T-helper 22 cell (primary cell): ENCODE results near the gene TMEM44.
"Not testable (repeated sequence)": the region's sequence is repeated elsewhere in the genome, so short reads cannot be mapped to it uniquely, and the experiment has no call there.

Experiments used
- DNase-seq: peaks from one replicate; pipeline ENCODE4 v3.0.0-alpha.2; 2020; ENCODE audit warnings: low read depth

Gene TMEM44

GRCh38 chr3:194640829-194641228 is 7.6 kb upstream of the TMEM44 start:
- no peak for DNase-seq

GRCh38 chr3:194638991-194639605 is 5.9 kb upstream of the TMEM44 start:
- DNase-seq, result no peak

GRCh38 chr3:194637541-194638400 is 4.6 kb upstream of the TMEM44 start:
- no peak for DNase-seq

DNA sequence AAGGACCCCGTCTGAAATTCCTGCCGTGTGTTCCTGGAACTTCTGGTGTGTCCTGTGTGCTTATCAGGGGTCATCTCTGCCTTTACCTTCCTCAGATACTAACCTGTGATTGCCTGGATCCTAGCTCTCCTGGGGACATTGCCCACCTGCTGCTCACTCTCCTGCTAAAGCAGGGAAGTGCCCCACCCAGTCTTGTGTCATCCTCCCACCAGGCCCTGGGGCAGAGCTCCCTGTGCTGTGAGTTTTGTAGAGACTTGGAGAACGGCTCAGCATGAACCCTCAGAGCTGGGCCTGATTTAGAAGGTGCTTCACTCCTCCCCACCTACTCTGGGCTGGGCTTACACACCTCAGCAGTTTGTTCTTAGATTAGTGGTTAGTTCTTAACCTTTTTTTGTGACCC is 3.8 kb upstream of the TMEM44 start:
- DNase-seq, result no peak

DNA sequence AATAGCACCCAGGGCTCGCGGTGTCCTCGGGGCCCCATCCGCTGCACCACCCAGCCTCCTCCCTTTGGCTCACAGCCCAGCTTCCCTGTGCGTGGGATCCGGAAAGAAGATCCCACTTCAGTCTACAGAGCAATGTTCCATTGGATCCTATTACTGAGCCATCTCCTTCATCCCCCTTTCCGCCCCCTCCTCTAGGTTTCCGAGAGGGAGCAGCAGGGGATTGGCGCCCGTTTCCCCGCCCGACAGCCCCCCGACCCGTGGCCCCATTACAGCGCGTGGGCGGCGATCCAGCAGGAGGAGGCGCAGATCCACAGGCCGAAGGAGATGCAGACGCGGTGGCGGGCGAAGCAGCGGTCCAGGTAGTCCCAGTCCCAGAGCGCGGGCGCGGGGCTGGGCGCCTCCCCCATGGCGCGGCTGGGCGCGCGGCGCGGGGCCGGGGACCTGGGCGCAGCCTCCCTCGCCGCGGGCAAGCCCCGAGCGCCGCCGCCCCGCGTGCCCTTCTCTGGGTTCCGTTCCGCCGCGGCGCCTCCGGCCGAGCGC is 340 bp downstream of the TMEM44 start:
- no peak for DNase-seq

- DNase-seq, result no peak
Measured at GRCh38 chr3:194632226-194632808, 902 bp downstream of the TMEM44 start.

GRCh38 chr3:194631696-194632095 is 1.5 kb downstream of the TMEM44 start:
- DNase-seq, result no peak

DNA sequence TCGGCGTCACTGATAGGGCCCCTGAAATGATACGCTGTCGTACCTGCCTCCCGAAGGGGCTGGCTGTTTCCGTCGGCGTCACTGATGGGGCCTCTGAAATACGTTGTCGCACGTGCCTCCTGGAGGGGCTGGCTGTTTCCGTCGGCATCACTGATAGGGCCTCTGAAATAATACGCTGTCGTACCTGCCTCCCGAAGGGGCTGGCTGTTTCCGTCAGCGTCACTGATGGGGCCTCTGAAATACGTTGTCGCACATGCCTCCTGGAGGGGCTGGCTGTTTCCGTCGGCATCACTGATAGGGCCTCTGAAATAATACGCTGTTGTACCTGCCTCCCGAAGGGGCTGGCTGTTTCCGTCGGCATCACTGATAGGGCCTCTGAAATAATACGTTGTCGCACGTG is 2.5 kb downstream of the TMEM44 start:
- DNase-seq, result not testable (repeated sequence)

GRCh38 chr3:194624956-194625355 is 8.3 kb downstream of the TMEM44 start:
- DNase-seq, result no peak

DNA sequence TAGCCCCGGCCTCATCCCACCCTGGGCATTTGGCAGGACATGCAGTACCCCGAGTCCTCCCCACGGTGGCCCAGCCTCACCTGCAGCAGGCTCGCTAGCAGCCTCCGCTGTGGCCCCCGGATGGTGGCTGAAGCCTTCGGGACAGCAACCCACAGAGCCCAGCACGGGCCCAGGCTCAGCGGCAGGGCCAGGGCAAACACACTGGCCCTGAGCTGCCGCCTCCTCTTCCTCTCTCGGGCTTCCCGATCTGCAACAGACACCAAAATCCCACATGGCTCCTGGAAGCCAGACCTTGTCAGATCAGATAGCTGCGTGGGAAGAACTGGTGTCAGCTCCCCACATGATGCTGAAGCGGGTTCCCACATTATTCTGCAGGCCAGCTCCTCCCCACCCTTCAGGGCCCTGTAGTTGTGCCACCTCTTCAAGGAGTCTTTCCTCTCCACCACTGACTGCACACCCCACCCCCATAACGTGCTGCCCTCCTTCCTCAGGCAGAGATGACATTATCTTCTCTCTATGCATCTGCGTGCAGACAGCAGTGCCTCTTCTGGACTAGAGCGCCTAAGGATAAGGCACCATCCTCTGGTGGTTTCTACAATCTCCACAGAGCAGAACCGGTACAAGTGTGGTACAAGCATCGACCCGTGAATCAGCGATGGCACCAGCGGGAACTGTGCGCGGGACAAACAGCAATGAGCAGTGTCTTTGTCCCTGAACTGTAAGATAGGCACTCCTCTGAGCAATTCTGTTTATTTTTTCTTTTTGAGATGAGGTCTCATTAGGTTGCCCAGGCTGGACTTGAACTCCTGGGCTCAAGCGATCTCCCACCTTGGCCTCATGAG is 9.5 kb downstream of the TMEM44 start:
- no peak for DNase-seq

DNA sequence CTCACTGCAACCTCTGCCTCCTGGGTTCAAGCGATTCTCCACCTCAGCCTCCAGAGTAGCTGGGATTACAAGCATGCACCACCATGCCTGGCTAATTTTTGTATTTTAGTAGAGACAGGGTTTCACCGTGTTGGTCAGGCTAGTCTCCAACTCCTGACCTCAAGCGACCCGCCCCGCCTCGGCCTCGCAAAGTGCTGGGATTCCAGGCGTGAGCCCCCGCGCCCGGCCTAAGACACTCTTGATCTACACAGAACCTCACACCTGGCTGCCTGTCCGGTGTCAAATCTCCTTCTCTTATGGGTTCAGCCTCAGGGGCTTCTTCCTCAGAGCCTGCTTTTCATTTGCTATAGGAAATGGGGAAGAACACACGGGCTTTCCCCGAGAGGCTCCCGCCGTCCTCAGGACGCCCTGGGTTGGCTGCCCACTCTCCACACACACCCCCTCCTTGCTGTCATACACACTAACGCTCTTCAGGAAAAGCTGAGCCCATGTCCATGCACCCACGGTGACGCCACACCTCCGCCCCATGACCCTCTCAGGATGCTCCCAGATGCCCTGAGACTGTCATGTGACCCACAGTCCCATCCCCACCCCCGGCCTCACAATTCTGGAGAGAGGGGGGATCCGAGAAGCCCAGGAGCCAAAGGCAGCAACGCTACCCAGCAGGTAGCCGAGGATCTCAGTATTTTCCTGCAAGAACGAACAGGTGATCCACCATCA is 10.4 kb downstream of the TMEM44 start:
- DNase-seq, result no peak

GRCh38 chr3:194621947-194622346 is 11.3 kb downstream of the TMEM44 start:
- DNase-seq, result no peak

GRCh38 chr3:194620196-194620595 is 13.0 kb downstream of the TMEM44 start:
- no peak for DNase-seq

DNA sequence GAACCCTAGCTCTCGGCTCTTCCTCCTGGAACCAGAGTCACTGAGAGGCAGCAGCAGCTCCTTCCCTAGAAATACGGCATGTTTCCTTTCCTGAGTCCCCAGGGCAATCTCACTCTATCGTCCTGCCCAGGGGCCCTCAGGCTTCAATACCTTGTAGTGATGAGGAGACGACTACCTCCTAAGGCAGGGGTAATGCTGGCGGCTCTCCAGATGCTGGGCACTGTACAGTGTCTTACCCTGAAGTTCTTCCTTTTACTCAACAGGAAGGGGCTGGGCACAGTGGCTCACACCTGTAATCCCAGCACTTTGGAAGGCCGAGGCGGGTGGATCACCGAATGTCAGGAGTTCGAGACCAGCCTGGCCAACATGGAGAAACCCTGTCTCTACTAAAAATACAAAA is 13.5 kb downstream of the TMEM44 start:
- DNase-seq, result no peak

DNA sequence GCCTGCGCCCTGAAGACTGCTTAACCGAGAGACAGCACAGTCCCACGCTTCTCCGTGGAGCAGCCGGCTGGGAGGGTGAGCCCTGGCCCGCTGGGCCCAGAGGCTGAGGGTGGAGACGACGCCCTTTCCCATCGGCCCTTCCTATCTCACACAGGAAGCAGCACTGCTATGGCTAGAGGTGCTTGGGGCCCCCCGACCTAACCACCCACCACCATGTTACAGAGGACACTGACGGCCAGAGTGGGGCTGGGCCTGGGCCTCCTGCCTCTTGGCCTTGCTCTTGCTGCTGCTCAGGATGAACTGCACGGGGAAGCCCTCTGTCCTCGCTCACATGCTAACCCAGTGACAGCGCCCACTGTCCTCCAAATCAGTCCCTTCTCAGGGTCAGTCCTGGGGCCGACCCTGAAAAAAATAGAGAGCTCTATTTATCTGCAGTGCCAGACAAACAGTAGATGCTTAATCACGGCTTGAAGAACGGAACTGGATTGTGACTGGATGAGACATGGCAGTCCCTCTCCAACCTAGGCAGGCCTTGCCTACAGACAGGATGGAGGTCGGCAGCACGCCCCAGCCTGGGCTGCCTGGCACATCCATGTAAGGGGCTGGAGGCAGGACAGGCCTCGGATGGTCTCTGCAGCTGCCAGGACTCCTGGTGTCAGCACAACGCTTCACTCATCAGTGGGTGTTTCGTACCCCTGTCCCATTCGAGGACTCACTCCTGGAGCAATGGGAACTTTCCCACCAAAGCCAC is 14.2 kb downstream of the TMEM44 start:
- DNase-seq, result no peak

DNA sequence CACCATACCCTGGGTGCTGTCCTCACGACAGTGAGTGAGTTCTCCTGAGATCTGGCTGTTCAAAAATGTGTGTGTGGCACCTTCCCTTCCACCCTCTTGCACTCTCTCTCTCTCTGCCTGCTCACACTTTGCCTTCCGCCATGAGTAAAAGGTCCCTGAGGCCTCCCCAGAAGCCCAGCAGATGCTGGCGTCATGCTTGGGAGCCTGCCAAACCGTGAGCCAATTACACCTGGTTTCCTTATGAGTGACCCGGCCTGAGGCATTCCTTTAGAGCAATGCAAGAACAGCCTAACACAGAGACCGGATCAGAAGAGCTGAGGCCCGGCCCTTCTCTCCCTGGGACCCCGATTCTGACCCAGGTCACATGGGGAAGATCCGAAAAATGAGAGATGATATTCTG is 15.4 kb downstream of the TMEM44 start:
- no peak for DNase-seq

- no peak for DNase-seq
Measured at GRCh38 chr3:194617143-194617671, 16.0 kb downstream of the TMEM44 start.

DNA sequence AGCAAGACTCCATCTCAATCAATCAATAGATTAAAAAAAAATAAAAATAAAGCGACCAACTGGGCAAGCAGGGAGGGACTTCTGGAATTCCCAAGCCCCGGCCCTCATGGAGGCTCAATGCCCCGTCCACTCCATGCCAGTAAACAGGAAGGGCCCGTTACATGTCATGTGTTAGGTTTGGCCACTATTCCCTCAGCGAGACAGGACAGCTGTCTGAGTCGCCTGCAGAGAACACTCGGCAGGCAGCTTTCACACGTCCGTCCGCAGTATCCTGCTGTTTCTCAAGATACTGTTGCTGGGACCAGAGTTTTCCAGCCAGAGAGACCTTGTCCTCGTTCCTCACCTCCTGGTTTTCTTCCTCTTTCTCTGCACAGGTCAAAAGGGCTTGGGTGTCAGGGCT is 18.0 kb downstream of the TMEM44 start:
- DNase-seq, result no peak

DNA sequence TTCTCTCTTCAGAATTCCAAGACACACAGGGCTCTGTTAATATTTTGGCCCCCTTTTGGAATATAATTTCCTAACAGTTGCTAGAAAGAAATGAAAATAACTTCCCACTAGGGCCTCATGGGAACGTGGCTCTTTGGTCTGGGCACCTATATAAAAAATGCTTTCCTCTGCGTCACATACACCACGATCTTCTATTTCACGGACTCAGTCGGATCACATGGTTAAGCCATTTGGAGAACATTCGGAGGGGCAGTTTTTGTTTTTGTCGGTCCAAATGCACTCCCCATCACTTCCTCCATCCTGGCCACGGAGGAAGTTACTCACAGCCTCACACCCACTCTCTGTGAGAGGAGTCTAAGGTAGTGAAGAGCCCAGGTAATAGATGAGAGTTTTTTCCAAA is 21.0 kb downstream of the TMEM44 start:
- no peak for DNase-seq

- no peak for DNase-seq
Measured at GRCh38 chr3:194610689-194611088, 22.5 kb downstream of the TMEM44 start.
